Spleen (tissue), 11 donors: ENCODE data around the gene BBC3. TPM values are rescaled to one million over a fixed set of nuclear protein-coding genes. Genes with fewer than 3 reads are reported as not detected.

Source experiments
- DNase-seq: peaks from one replicate; pipeline ENCODE4 v3.0.0-alpha.2; 2020
- H3K27ac ChIP-seq, 8 donors: fragments of 200-600 bp; sonication (generic) in 7 of 8; 1 replicate in 4 of 8; 2 replicates in 4 of 8; pipeline versions ENCODE4 v1.5.0 to v1.8.0; 2016 to 2021; ENCODE audit warnings: inconsistent platforms in 4 of 8, mild to moderate bottlenecking in 4 of 8, moderate library complexity in 1 of 8
- H3K27me3 ChIP-seq, 7 donors: fragments of 200-600 bp; sonication (generic) in 6 of 7; replicated peaks in 1 of 7; 1 replicate in 4 of 7; 2 replicates in 3 of 7; pipeline versions ENCODE4 v1.5.0 to v1.8.0; 2016 to 2021; ENCODE audit warnings: inconsistent platforms in 3 of 7, mild to moderate bottlenecking in 1 of 7
- H3K36me3 ChIP-seq, 6 donors: fragments of 200-600 bp; sonication (generic) in 5 of 6; 1 replicate in 4 of 6; 2 replicates in 2 of 6; pipeline versions ENCODE4 v1.5.0 to v1.8.0; 2016 to 2021; ENCODE audit warnings: inconsistent platforms in 2 of 6
- H3K4me1 ChIP-seq, 6 donors: fragments of 200-600 bp; sonication (generic) in 5 of 6; 1 replicate in 3 of 6; 2 replicates in 3 of 6; pipeline versions ENCODE4 v1.5.0 to v1.8.0; 2016 to 2021; ENCODE audit warnings: inconsistent platforms in 3 of 6
- H3K4me3 ChIP-seq, 8 donors: fragments of 200-600 bp; sonication (generic) in 7 of 8; 1 replicate in 4 of 8; 2 replicates in 4 of 8; pipeline versions ENCODE4 v1.5.0 to v1.8.0; 2016 to 2021; ENCODE audit warnings: inconsistent platforms in 4 of 8, mild to moderate bottlenecking in 4 of 8, moderate library complexity in 2 of 8
- H3K9me3 ChIP-seq, 8 donors: fragments of 200-600 bp; sonication (generic) in 7 of 8; 1 replicate in 4 of 8; 2 replicates in 4 of 8; pipeline versions ENCODE4 v1.5.0 to v1.8.0; 2016 to 2021; ENCODE audit warnings: inconsistent platforms in 4 of 8
- CTCF ChIP-seq, 11 experiments: fragments of 200-600 bp in 7 of 11; fragments of 450-650 bp in 4 of 11; sonication (generic) in 4 of 11; IDR thresholded peaks in 8 of 11; conservative IDR thresholded peaks in 3 of 11; 1 replicate in 7 of 11; 2 replicates in 4 of 11; pipeline versions ENCODE4 v1.4.0 to v1.8.0; 2016 to 2021; ENCODE audit warnings: antibody characterized with exemption in 11 of 11, inconsistent platforms in 4 of 11, mild to moderate bottlenecking in 1 of 11
- POLR2A ChIP-seq, 3 donors: fragments of 450-650 bp; IDR thresholded peaks; one replicate each; pipeline ENCODE4 v1.5.1; 2017; ENCODE audit warnings: antibody characterized with exemption in 3 of 3, mild to moderate bottlenecking in 1 of 3
- POLR2AphosphoS5 ChIP-seq, 3 donors: sonication (generic); formaldehyde crosslinking; IDR thresholded peaks; one replicate each; pipeline ENCODE4 v1.5.1; 2017; ENCODE audit warnings: antibody characterized with exemption in 3 of 3
- WGBS, 5 donors: extraction: QIAGEN DNeasy Blood & Tissue Kit in 3 of 5; methylation state at CpG; one replicate each; pipeline versions ENCODE4 v1.1.5 to v1.1.7; 2013 to 2018; 5-methylcytosine and 5-hydroxymethylcytosine counted together
- intact Hi-C: fragments of 100-400 bp; cut with DNase I; formaldehyde crosslinking; loops from one replicate; pipeline ENCODE4 v1.15.0; 2023; ENCODE audit warnings: low total_unique reads
- polyA plus RNA-seq, 3 donors: library from polyadenylated mRNA; stranded (reverse); fragments of 200-250 nt; gene quantifications; one replicate each; pipeline ENCODE4 v1.2.1, GENCODE V29; 2013
- total RNA-seq, 7 donors: library from RNA; depleted of rRNA in 3 of 7; stranded (reverse); fragments of >200 nt in 3 of 7; fragmentation: NEBNext Ultra II Directional in 4 of 7; extraction: Animal tissue kit (Norgen Biotek cat#: 25700) in 4 of 7; gene quantifications; one replicate each; pipeline versions ENCODE4 v1.1.0 to v1.2.1, GENCODE V29; 2016 to 2021
- donor health status: healthy with polysubstance abuse.
- donor health status: DM: no; HTN: no; CAD: no; lungs with moderate emphysema.
- donor health status: DM: no; HTN: no; CAD: no.
- donor health status: Bipolar disorder and iron deficiency.
- donor health status: healthy.
- donor health status: DM: no; HTN: no; CAD: no.
- donor health status: DM: yes; HTN: yes; CAD: no.

BBC3 gene
- total and polyA plus RNA-seq, 10 donors, result 6.3 to 17.0 (median 11.0) TPM

- WGBS, 5 donors, result 71 to 85% (median 77%) methylated on average over 3 of the region's 3 CpGs
- H3K27me3 ChIP-seq, result no peaks in the 10 kb centered on the region
- peaks cover 0 to 100% (median 57%) of the 10 kb centered on the region in 6 donors for H3K36me3 ChIP-seq
- no peaks in the 10 kb centered on the region for H3K9me3 ChIP-seq
- H3K4me3 ChIP-seq, result no peak overlapping the region
- TF ChIP-seq CTCF (IDR thresholded peaks at IDR 0.05 in 8 of 11, conservative IDR thresholded peaks at IDR 0.05 in 3 of 11) (no peak), POLR2A (IDR thresholded peaks at IDR 0.05) (no peak), POLR2AphosphoS5 (IDR thresholded peaks at IDR 0.05) (no peak)
- peak overlapping the region in 6 of 8 donors; percentile 11 to 69 (median 52) for H3K27ac ChIP-seq
- DNase-seq, result no peak
- intact Hi-C loops, result no loop called here
- peaks cover 0 to 15% (median 4%) of the 10 kb centered on the region in 6 donors for H3K4me1 ChIP-seq
Observed at GRCh38 chr19:47203254-47203653, 27.7 kb downstream of the BBC3 start.

- DNase-seq, result no peak
- WGBS, 5 donors, result 75 to 97% (median 97%) methylated on average over 3 of the region's 3 CpGs
- Histone ChIP-seq H3K27me3 (no peaks in the 10 kb centered on the region), H3K27ac (no peak overlapping the region), H3K4me1 (peaks cover 0 to 17% (median 4%) of the 10 kb centered on the region in 6 donors), H3K9me3 (no peaks in the 10 kb centered on the region), H3K4me3 (no peak overlapping the region), H3K36me3 (peaks cover 0 to 92% (median 54%) of the 10 kb centered on the region in 6 donors)
- intact Hi-C loops, result no loop called here
- TF ChIP-seq POLR2AphosphoS5 (IDR thresholded peaks at IDR 0.05) (no peak), CTCF (IDR thresholded peaks at IDR 0.05 in 8 of 11, conservative IDR thresholded peaks at IDR 0.05 in 3 of 11) (no peak), POLR2A (IDR thresholded peaks at IDR 0.05) (no peak)
Observed at GRCh38 chr19:47200530-47200929, 30.5 kb downstream of the BBC3 start.

GRCh38 chr19:47197141-47197540 lies 33.9 kb downstream of the BBC3 start:
- Histone ChIP-seq H3K9me3 (no peaks in the 10 kb centered on the region), H3K4me3 (no peak overlapping the region), H3K27ac (no peak overlapping the region), H3K27me3 (no peaks in the 10 kb centered on the region), H3K4me1 (peaks cover 0 to 7% (median 0%) of the 10 kb centered on the region in 6 donors), H3K36me3 (peaks cover 0 to 79% (median 39%) of the 10 kb centered on the region in 6 donors)
- WGBS, 5 donors, result 91 to 99% (median 97%) methylated on average over 4 of the region's 4 CpGs
- TF ChIP-seq POLR2A (IDR thresholded peaks at IDR 0.05), result no peak
- no peak for TF ChIP-seq POLR2AphosphoS5 (IDR thresholded peaks at IDR 0.05)
- TF ChIP-seq CTCF (IDR thresholded peaks at IDR 0.05 in 8 of 11, conservative IDR thresholded peaks at IDR 0.05 in 3 of 11), result no peak
- DNase-seq, result no peak
- intact Hi-C loops, result no loop called here

GRCh38 chr19:47195434-47195833 lies 35.6 kb downstream of the BBC3 start:
- Histone ChIP-seq H3K9me3 (no peaks in the 10 kb centered on the region), H3K27ac (no peak overlapping the region), H3K27me3 (no peaks in the 10 kb centered on the region), H3K4me1 (peaks cover 0 to 19% (median 9%) of the 10 kb centered on the region in 6 donors), H3K4me3 (no peak overlapping the region), H3K36me3 (peaks cover 0 to 79% (median 32%) of the 10 kb centered on the region in 6 donors)
- intact Hi-C loops, result no loop called here
- DNase-seq, result no peak
- TF ChIP-seq POLR2A (IDR thresholded peaks at IDR 0.05) (no peak), POLR2AphosphoS5 (IDR thresholded peaks at IDR 0.05) (no peak), CTCF (IDR thresholded peaks at IDR 0.05 in 8 of 11, conservative IDR thresholded peaks at IDR 0.05 in 3 of 11) (no peak)
- 58 to 83% (median 69%) methylated on average over 1 of the region's 1 CpG for WGBS, 5 donors
